Stimulated activated CD4-positive, alpha-beta T cell treated with anti-CD3 and anti-CD28 coated beads, Interleukin-12 subunit alpha, Interleukin-12 subunit beta, amount 100 ng/mL, for 24 hours (primary cell): ENCODE results near the gene AUTS2.
"Not testable (repeated sequence)": the region's sequence is repeated elsewhere in the genome, so short reads cannot be mapped to it uniquely, and the experiment has no call there.

Experiments
- DNase-seq, 2 experiments: peaks; one replicate each; pipeline ENCODE4 v3.0.0-alpha.2; 2020; ENCODE audit warnings: low read depth in 2 of 2

AUTS2 gene

GRCh38 chr7:70630440-70630817 is 1032.2 kb downstream of the AUTS2 start:
- DNase-seq: no peak

- DNase-seq: no peak
Measured at GRCh38 chr7:70630818-70631457, 1032.7 kb downstream of the AUTS2 start.

- no peak for DNase-seq
Measured at GRCh38 chr7:70631718-70632117, 1033.4 kb downstream of the AUTS2 start.

GRCh38 chr7:70632400-70632799 is 1034.1 kb downstream of the AUTS2 start:
- DNase-seq: no peak

- no peak for DNase-seq
Measured at GRCh38 chr7:70634071-70634470, 1035.8 kb downstream of the AUTS2 start.

- DNase-seq: no peak
Measured at GRCh38 chr7:70634610-70635068, 1036.4 kb downstream of the AUTS2 start.

- no peak for DNase-seq
Measured at GRCh38 chr7:70635633-70636032, 1037.4 kb downstream of the AUTS2 start.

GRCh38 chr7:70636169-70636568 is 1037.9 kb downstream of the AUTS2 start:
- no peak for DNase-seq

GRCh38 chr7:70637726-70638125 is 1039.5 kb downstream of the AUTS2 start:
- DNase-seq: no peak

GRCh38 chr7:70638158-70639107 is 1040.2 kb downstream of the AUTS2 start:
- DNase-seq: no peak

- no peak for DNase-seq
Measured at GRCh38 chr7:70640266-70640833, 1042.1 kb downstream of the AUTS2 start.

- no peak for DNase-seq
Measured at GRCh38 chr7:70641882-70642281, 1043.6 kb downstream of the AUTS2 start.

GRCh38 chr7:70645279-70645678 is 1047.0 kb downstream of the AUTS2 start:
- DNase-seq: no peak

GRCh38 chr7:70645876-70646351 is 1047.6 kb downstream of the AUTS2 start:
- DNase-seq: no peak

GRCh38 chr7:70646536-70647248 is 1048.4 kb downstream of the AUTS2 start:
- no peak for DNase-seq

GRCh38 chr7:70647801-70648498 is 1049.7 kb downstream of the AUTS2 start:
- peak; percentile 44 to 66 for DNase-seq

- DNase-seq: not testable (repeated sequence)
Measured at GRCh38 chr7:70648499-70648861, 1050.2 kb downstream of the AUTS2 start.

- no peak for DNase-seq
Measured at GRCh38 chr7:70649323-70649722, 1051.0 kb downstream of the AUTS2 start.

- DNase-seq: no peak
Measured at GRCh38 chr7:70654146-70654545, 1055.9 kb downstream of the AUTS2 start.

GRCh38 chr7:70654979-70655378 is 1056.7 kb downstream of the AUTS2 start:
- no peak for DNase-seq

- no peak for DNase-seq
Measured at GRCh38 chr7:70655694-70656093, 1057.4 kb downstream of the AUTS2 start.
